HepG2 (cell line): ENCODE measurements around the gene TMEM107. TPM values are rescaled to one million over a fixed set of nuclear protein-coding genes. Genes with fewer than 3 reads are reported as not detected.

Source experiments
- ATF6 ChIP-seq: sonication (generic); formaldehyde crosslinking; conservative IDR thresholded peaks from 2 replicates; pipeline ENCODE4 v1.4.0; 2020; ENCODE audit warnings: missing genetic modification reagents
- ATF7-NPFF ChIP-seq: sonication (generic); formaldehyde crosslinking; IDR thresholded peaks from 2 replicates; pipeline ENCODE4 v1.8.1; 2023; ENCODE audit warnings: mild to moderate bottlenecking, low read depth, missing genetic modification reagents, moderate library complexity
- ETV6 ChIP-seq: sonication (generic); formaldehyde crosslinking; conservative IDR thresholded peaks from 2 replicates; pipeline ENCODE4 v1.4.0; 2020; ENCODE audit warnings: missing genetic modification reagents
- HNRNPL ChIP-seq: fragments of 200-400 bp; formaldehyde crosslinking; IDR thresholded peaks from 2 replicates; pipeline ENCODE4 v1.6.1; 2017; ENCODE audit warnings: mild to moderate bottlenecking, low read depth, low read length
- JUND ChIP-seq: sonication (generic); formaldehyde crosslinking; IDR thresholded peaks from 2 replicates; pipeline ENCODE4 v1.8.0; 2022; ENCODE audit warnings: mild to moderate bottlenecking, missing genetic modification reagents
- KLF16 ChIP-seq, 2 experiments: sonication (generic) in 1 of 2; formaldehyde crosslinking in 1 of 2; IDR thresholded peaks; 2 replicates each; pipeline versions ENCODE4 v1.6.1 to v1.8.0; 2016 to 2023; ENCODE audit warnings: missing genetic modification reagents in 2 of 2, missing compliant biosample characterization in 1 of 2
- MBNL3 ChIP-seq: fragments of 250-450 bp; sonication (Bioruptor Pico); conservative IDR thresholded peaks from 2 replicates; pipeline ENCODE4 v1.8.0; 2022; ENCODE audit warnings: mild to moderate bottlenecking, inconsistent platforms
- NFE2 ChIP-seq: sonication (generic); formaldehyde crosslinking; IDR thresholded peaks from 2 replicates; pipeline ENCODE4 v1.4.0; 2020; ENCODE audit warnings: missing genetic modification reagents
- RAD51 ChIP-seq: fragments of 450-650 bp; IDR thresholded peaks from 2 replicates; pipeline ENCODE4 v1.6.1; 2016; ENCODE audit warnings: borderline replicate concordance
- REXO4 ChIP-seq: sonication (generic); formaldehyde crosslinking; IDR thresholded peaks from 2 replicates; pipeline ENCODE4 v1.8.0; 2022; ENCODE audit warnings: missing genetic modification reagents, mild to moderate bottlenecking, borderline replicate concordance
- TARDBP ChIP-seq: sonication (generic); formaldehyde crosslinking; IDR thresholded peaks from 2 replicates; pipeline ENCODE4 v1.8.0; 2022; ENCODE audit warnings: mild to moderate bottlenecking, missing genetic modification reagents
- TEAD3 ChIP-seq: optimal IDR thresholded peaks from 2 replicates; pipeline ENCODE3; 2016; ENCODE audit warnings: borderline replicate concordance
- ZBTB21 ChIP-seq: sonication (generic); formaldehyde crosslinking; IDR thresholded peaks from 2 replicates; pipeline ENCODE4 v1.4.0; 2020; ENCODE audit warnings: missing genetic modification reagents
- ZFP36L1 ChIP-seq: sonication (generic); formaldehyde crosslinking; IDR thresholded peaks from 2 replicates; pipeline ENCODE4 v1.8.0; 2022; ENCODE audit warnings: mild to moderate bottlenecking, missing genetic modification reagents, moderate library complexity
- ZFP37 ChIP-seq: sonication (generic); formaldehyde crosslinking; IDR thresholded peaks from 2 replicates; pipeline ENCODE4 v1.4.0; 2020; ENCODE audit warnings: missing genetic modification reagents, borderline replicate concordance
- ZMYM3 ChIP-seq: sonication (generic); formaldehyde crosslinking; IDR thresholded peaks from 2 replicates; pipeline ENCODE4 v1.5.1; 2020; ENCODE audit warnings: mild to moderate bottlenecking, missing genetic modification reagents
- ZNF3 ChIP-seq: IDR thresholded peaks from 2 replicates; pipeline ENCODE4 v1.7.0; 2017; ENCODE audit warnings: inconsistent platforms
- ZNF333 ChIP-seq: sonication (generic); formaldehyde crosslinking; IDR thresholded peaks from 2 replicates; pipeline ENCODE4 v1.4.0; 2020; ENCODE audit warnings: mild to moderate bottlenecking, missing genetic modification reagents, borderline replicate concordance
- ZNF513 ChIP-seq: sonication (generic); formaldehyde crosslinking; conservative IDR thresholded peaks from 2 replicates; pipeline ENCODE4 v1.5.0; 2020; ENCODE audit warnings: missing genetic modification reagents
- ZNF761 ChIP-seq: sonication (generic); formaldehyde crosslinking; conservative IDR thresholded peaks from 2 replicates; pipeline ENCODE4 v1.4.0; 2020; ENCODE audit warnings: mild to moderate bottlenecking, missing genetic modification reagents
- ZNF770 ChIP-seq: sonication (generic); formaldehyde crosslinking; IDR thresholded peaks from 2 replicates; pipeline ENCODE4 v1.5.0; 2020; ENCODE audit warnings: mild to moderate bottlenecking, missing genetic modification reagents
- ZNF883 ChIP-seq: sonication (generic); formaldehyde crosslinking; IDR thresholded peaks from 2 replicates; pipeline ENCODE4 v1.5.1; 2020; ENCODE audit warnings: mild to moderate bottlenecking, missing genetic modification reagents; ENCODE audit errors: not compliant biosample characterization
- ZSCAN29 ChIP-seq: sonication (generic); formaldehyde crosslinking; conservative IDR thresholded peaks from 2 replicates; pipeline ENCODE4 v1.4.0; 2020; ENCODE audit warnings: mild to moderate bottlenecking, missing genetic modification reagents
- polyA plus RNA-seq, 8 experiments: library from polyadenylated mRNA; depleted of rRNA in 3 of 8; stranded (reverse) in 7 of 8; unstranded in 1 of 8; fragments of >200 nt; fragmentation: Illumina TruSeq in 4 of 8; extraction: Trizol in 4 of 8; gene quantifications; 2 replicates each; pipeline versions ENCODE4 v1.2.1 to v1.2.3, GENCODE V29; 2011 to 2016; ENCODE audit warnings: low read depth in 4 of 8, missing spikeins in 1 of 8, mixed read lengths in 1 of 8; ENCODE audit not compliant: insufficient read depth in 1 of 8
- total RNA-seq, 5 experiments: library from RNA; depleted of rRNA; stranded (reverse); fragments of >200 nt; fragmentation: Illumina TruSeq; extraction: Trizol; gene quantifications; 2 replicates each; pipeline ENCODE4 v1.2.3, GENCODE V29; 2016; ENCODE audit warnings: low read depth in 1 of 5

The TMEM107 gene
- total and polyA plus RNA-seq, 2 of the 13 experiments (the other 11 are each of a cell fraction or from before 2014, with no cell fraction given): 7.2 to 15.3 TPM

- TF ChIP-seq ATF6: no peak
- no peak; the same call in 1 of the 2 replicates for TF ChIP-seq ZMYM3 (CRISPR knock-in tag)
- no peak for TF ChIP-seq ZNF883 (CRISPR knock-in tag)
- no peak for TF ChIP-seq ZFP37
- TF ChIP-seq TARDBP (CRISPR knock-in tag): no peak
- peak; percentile 80 for TF ChIP-seq ZBTB21 (CRISPR knock-in tag)
- peak; percentile 97 for TF ChIP-seq TEAD3 (CRISPR knock-in tag)
- TF ChIP-seq ZNF333 (CRISPR knock-in tag): no peak
- no peak for TF ChIP-seq ZNF761 (CRISPR knock-in tag)
- no peak for TF ChIP-seq REXO4 (CRISPR knock-in tag)
- TF ChIP-seq ZSCAN29 (CRISPR knock-in tag): no peak
- TF ChIP-seq MBNL3: no peak
- no peak for TF ChIP-seq ZNF513
- TF ChIP-seq RAD51: no peak
- TF ChIP-seq ZNF3 (CRISPR knock-in tag): no peak
- TF ChIP-seq JUND (CRISPR knock-in tag): no peak
- no peak for TF ChIP-seq ATF7-NPFF
- no peak for TF ChIP-seq ETV6 (CRISPR knock-in tag)
- no peak for TF ChIP-seq HNRNPL
- peak; percentile 92 for TF ChIP-seq ZNF770 (CRISPR knock-in tag)
- no peak for TF ChIP-seq KLF16 (CRISPR knock-in tag; IDR thresholded peaks at IDR 0.05)
- TF ChIP-seq NFE2: no peak
- no peak; the same call in 1 of the 2 replicates for TF ChIP-seq ZFP36L1 (CRISPR knock-in tag)
Observed at GRCh38 chr17:8153957-8154607, 22.1 kb downstream of the TMEM107 start (continued).
